ENCODE results near the gene TEKTIP1.

Gene TEKTIP1

GRCh38 chr19:3546119-3546518 lies 7.1 kb downstream of the TEKTIP1 start:
- H3K79me2 ChIP-seq (ENCODE audit: insufficient read depth, low read depth), result no peaks in the 10 kb centered on the region
- no peak overlapping the region for H2AFZ ChIP-seq (ENCODE audit: low read depth)
- no peak overlapping the region for H3K4me3 ChIP-seq (IDR thresholded peaks at IDR 0.05; ENCODE audit: insufficient read depth, low read depth, low read length)
- no peak overlapping the region for H3K9ac ChIP-seq
- H4K20me1 ChIP-seq (ENCODE audit: insufficient read depth), result no peaks in the 10 kb centered on the region
- H3K4me1 ChIP-seq (ENCODE audit: low read depth, poor library complexity, severe bottlenecking), result no peaks in the 10 kb centered on the region
- no peak overlapping the region for H3K27ac ChIP-seq
- no peak for TF ChIP-seq CTCF (conservative IDR thresholded peaks at IDR 0.05; ENCODE audit: low read depth, low read length)
- no peaks in the 10 kb centered on the region for H3K36me3 ChIP-seq (ENCODE audit: insufficient read depth)
- no peaks in the 10 kb centered on the region for H3K27me3 ChIP-seq (ENCODE audit: insufficient read depth, low read depth)
- no peak overlapping the region for H3K4me2 ChIP-seq

GRCh38 chr19:3547301-3547731 lies 8.3 kb downstream of the TEKTIP1 start:
- no peaks in the 10 kb centered on the region for H3K27me3 ChIP-seq (ENCODE audit: insufficient read depth, low read depth)
- no peak overlapping the region for H3K9ac ChIP-seq
- H3K27ac ChIP-seq, result no peak overlapping the region
- H3K36me3 ChIP-seq (ENCODE audit: insufficient read depth), result no peaks in the 10 kb centered on the region
- no peak overlapping the region for H3K4me3 ChIP-seq (IDR thresholded peaks at IDR 0.05; ENCODE audit: insufficient read depth, low read depth, low read length)
- H3K4me2 ChIP-seq, result no peak overlapping the region
- peak; percentile 66 for TF ChIP-seq CTCF (conservative IDR thresholded peaks at IDR 0.05; ENCODE audit: low read depth, low read length)
- H4K20me1 ChIP-seq (ENCODE audit: insufficient read depth), result no peaks in the 10 kb centered on the region
- no peaks in the 10 kb centered on the region for H3K79me2 ChIP-seq (ENCODE audit: insufficient read depth, low read depth)
- H3K4me1 ChIP-seq (ENCODE audit: low read depth, poor library complexity, severe bottlenecking), result no peaks in the 10 kb centered on the region
- no peak overlapping the region for H2AFZ ChIP-seq (ENCODE audit: low read depth)

GRCh38 chr19:3547767-3548282 lies 8.9 kb downstream of the TEKTIP1 start:
- no peak overlapping the region for H2AFZ ChIP-seq (ENCODE audit: low read depth)
- H3K4me3 ChIP-seq (IDR thresholded peaks at IDR 0.05; ENCODE audit: insufficient read depth, low read depth, low read length), result no peak overlapping the region
- TF ChIP-seq CTCF (conservative IDR thresholded peaks at IDR 0.05; ENCODE audit: low read depth, low read length), result peak; percentile 20; the same call in 1 of the 2 replicates
- H3K79me2 ChIP-seq (ENCODE audit: insufficient read depth, low read depth), result no peaks in the 10 kb centered on the region
- H3K9ac ChIP-seq, result no peak overlapping the region
- no peaks in the 10 kb centered on the region for H3K4me1 ChIP-seq (ENCODE audit: low read depth, poor library complexity, severe bottlenecking)
- H4K20me1 ChIP-seq (ENCODE audit: insufficient read depth), result no peaks in the 10 kb centered on the region
- H3K36me3 ChIP-seq (ENCODE audit: insufficient read depth), result no peaks in the 10 kb centered on the region
- H3K4me2 ChIP-seq, result no peak overlapping the region
- H3K27ac ChIP-seq, result no peak overlapping the region
- H3K27me3 ChIP-seq (ENCODE audit: insufficient read depth, low read depth), result no peaks in the 10 kb centered on the region

GRCh38 chr19:3548606-3549005 lies 9.6 kb downstream of the TEKTIP1 start:
- Histone ChIP-seq H3K79me2 (ENCODE audit: insufficient read depth, low read depth) (no peaks in the 10 kb centered on the region; the same call in 1 of the 2 replicates), H3K4me3 (IDR thresholded peaks at IDR 0.05; ENCODE audit: insufficient read depth, low read depth, low read length) (no peak overlapping the region), H3K27ac (no peak overlapping the region), H3K9ac (no peak overlapping the region), H4K20me1 (ENCODE audit: insufficient read depth) (no peaks in the 10 kb centered on the region), H2AFZ (ENCODE audit: low read depth) (no peak overlapping the region), H3K36me3 (ENCODE audit: insufficient read depth) (no peaks in the 10 kb centered on the region), H3K27me3 (ENCODE audit: insufficient read depth, low read depth) (no peaks in the 10 kb centered on the region), H3K4me2 (no peak overlapping the region), H3K4me1 (ENCODE audit: low read depth, poor library complexity, severe bottlenecking) (peaks cover 3% of the 10 kb centered on the region)
- TF ChIP-seq CTCF (conservative IDR thresholded peaks at IDR 0.05; ENCODE audit: low read depth, low read length), result no peak
